Dermis microvascular lymphatic vessel endothelial cell (primary cell): ENCODE data around the gene PIBF1. TPM values are rescaled to one million over a fixed set of nuclear protein-coding genes. Genes with fewer than 3 reads are reported as not detected.
A peak's percentile ranks its signal among the peaks of the same experiment; 100 is the strongest.
"Not testable (repeated sequence)": the region's sequence is repeated elsewhere in the genome, so short reads cannot be mapped to it uniquely, and the experiment has no call there.

Source experiments
- DNase-seq, 2 donors: peaks; one replicate each; pipeline versions ENCODE4 v3.0.0 to v3.0.0-alpha.2; 2010; ENCODE audit warnings: low read depth in 2 of 2
- total RNA-seq: library from RNA; depleted of rRNA; stranded (reverse); fragments of >200 nt; gene quantifications from 2 replicates; pipeline ENCODE4 v1.2.1, GENCODE V29; 2014

PIBF1 gene
- total RNA-seq, 1 donor from 2014 or later = 11.8 TPM

- no peak for DNase-seq
These were observed 130.0 kb downstream of the PIBF1 start for GRCh38 chr13:72911981-72912380.

DNA sequence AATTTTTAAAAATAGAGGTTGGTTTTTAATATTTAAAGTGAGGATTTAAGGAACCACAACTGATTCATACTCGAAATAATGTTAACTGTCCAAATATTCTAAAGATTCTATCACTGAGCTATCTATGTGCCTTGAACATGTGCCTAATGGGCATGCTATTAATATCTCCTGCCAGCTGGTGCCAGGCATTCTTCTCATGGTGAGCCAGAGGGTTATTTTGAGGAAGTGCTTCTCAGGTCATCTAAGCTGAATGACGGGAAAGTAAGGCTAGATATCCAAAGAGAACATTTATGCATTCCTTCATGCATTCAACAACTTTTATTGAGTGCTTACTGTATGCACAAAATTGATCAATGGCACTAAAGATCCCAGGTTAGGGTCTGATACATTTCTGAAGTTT is 138.2 kb downstream of the PIBF1 start:
- DNase-seq = no peak

DNA sequence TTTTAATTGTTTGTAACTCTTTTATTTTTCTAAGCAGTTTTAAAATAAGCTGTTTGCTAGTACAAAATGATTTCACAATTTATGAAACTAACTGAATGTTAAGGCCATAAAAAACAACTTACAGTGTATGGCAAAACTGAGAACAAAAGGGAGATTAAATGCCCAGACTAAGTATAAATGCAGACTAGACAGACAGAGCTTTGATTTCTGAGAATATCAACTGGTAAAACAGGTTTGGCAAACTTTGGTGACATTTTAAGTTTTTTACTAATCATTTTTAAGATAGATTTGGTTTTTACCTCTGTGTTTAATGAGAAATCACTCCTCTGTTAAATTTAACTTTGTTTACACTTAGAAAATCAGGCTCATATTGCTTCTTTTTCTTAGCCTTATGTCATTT is 149.4 kb downstream of the PIBF1 start:
- no peak for DNase-seq

- DNase-seq = no peak
These were observed 150.3 kb downstream of the PIBF1 start for GRCh38 chr13:72932250-72932649.

DNA sequence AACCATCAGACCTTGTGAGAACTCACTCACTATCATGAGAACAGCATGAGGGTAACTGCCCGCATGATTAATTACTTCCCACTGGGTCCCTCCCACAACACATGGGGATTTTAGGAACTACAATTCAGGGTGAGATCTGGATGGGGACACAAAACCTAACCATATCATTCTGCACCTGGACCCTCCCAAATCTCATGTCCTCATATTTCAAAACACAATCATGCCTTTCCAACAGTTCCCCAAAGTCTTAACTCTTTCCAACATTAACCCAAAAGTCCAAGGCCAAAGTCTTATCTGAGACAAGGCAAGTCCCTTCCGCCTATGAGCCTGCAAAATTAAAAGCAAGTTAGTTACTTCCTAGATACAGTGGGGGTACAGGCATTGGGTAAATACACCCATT is 164.3 kb downstream of the PIBF1 start:
- not testable (repeated sequence) for DNase-seq

DNA sequence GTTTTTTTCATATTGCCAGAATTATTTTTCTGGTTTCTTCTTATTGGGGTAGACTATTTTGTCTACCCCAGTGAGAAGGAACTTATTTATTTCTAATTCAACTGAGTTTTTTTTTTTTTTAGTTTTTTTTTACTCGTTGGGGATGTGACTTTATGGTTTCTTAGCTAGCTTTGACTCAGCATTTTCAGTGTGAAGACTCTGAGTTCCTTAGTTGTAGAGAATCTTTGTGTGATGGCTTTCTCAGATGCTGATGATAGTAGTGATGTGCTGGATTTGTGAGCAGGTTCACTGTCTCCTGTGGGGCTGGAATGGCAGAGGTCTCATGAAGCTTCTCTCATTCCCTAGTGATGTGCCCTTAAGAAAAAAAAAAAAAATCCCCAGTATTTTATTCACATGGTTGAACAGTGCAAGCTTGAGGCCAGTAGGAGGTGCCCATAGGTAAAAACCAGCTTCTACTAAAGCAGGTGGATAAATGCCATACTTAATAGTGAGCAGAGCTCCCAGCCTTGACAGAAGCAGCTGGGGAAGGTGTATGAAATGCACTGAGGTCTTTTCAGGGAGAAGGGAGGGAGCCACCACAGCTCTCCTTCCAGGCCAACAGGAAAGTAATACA is 170.7 kb downstream of the PIBF1 start:
- DNase-seq = no peak

- DNase-seq = no peak
These were observed 171.5 kb downstream of the PIBF1 start for GRCh38 chr13:72953391-72953965.

GRCh38 chr13:72959643-72960042 is 177.7 kb downstream of the PIBF1 start:
- DNase-seq = peak; percentile 1 to 37

DNA sequence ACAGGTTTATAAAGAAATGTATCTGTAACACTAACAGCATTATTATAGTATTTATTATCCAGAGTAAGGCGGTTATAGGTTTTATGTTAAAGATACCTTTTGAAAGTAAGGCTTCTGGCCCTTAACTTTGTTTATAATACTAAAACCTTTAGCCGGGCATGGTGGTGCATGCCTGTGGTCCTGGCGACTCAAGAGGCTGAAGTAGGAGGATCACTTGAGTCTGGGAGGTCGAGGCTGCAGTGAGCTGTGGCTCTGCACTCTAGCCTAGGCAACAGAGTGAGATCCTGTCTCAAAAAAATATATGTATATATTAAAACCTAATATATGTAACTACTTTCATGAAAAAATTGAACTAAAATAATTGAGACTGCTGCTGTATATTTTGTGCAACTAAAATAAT is 178.2 kb downstream of the PIBF1 start:
- DNase-seq = no peak

DNA sequence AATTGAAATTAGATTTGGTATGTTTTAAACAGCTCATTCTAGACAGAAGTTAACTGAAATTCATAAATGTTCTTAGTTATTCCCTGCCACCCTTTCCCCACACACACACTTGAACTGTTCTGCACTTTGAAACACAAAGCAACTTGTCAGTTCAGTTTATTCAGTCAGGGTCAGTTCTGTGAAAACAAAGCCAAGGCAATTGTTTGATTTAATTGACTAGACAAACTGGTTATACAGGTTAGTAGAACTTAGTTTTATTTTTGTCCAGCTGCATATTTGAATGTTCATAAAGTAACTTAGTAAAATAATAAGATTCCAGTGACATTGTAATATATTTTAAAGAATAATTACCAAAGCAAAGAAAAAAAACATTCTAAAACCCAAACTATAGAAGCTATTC is 178.6 kb downstream of the PIBF1 start:
- no peak for DNase-seq

DNA sequence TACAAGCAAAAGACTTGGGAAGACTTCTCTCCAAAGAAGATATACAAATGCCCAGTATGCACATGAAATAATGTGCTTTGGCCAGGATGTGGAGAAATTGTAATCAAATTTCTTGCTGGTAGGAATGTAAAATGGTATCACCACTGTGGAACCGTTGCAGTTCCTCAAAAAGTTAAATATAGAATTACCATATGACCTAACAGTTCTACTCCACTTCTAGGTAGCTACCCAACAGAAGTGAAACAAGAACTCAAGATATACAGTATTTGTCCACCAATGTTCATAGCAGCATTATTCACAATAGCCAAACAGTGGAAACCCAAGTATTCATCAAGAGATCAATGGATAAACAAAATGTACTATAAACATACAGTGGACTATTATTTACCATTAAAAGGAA is 181.8 kb downstream of the PIBF1 start:
- DNase-seq = no peak

DNA sequence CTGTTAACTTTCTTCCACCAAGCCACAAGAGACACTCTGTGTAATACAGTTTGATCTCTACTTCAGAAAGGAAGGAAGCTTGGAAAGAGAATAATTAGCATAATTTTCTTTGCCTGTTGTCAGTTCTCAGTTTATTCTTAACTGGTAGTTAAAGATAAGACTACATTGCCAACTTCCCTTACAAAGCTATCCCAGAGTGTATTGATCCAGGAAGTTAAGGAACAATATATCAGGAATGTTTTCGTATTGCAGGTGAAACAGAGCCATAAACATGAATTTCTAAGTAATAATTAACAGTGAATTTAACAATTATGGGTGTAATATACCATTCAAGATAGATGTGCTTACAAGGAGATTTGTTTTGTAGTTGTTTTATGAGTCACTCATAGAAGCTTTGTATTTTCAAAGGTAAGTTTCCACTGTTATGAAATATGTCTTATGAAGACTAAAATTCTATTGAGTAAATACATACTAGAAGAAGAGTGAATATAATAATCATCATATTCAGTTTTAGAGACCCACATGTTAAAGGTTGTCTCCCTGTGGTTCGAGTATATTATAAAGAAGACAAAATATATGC is 188.5 kb downstream of the PIBF1 start:
- no peak for DNase-seq

DNA sequence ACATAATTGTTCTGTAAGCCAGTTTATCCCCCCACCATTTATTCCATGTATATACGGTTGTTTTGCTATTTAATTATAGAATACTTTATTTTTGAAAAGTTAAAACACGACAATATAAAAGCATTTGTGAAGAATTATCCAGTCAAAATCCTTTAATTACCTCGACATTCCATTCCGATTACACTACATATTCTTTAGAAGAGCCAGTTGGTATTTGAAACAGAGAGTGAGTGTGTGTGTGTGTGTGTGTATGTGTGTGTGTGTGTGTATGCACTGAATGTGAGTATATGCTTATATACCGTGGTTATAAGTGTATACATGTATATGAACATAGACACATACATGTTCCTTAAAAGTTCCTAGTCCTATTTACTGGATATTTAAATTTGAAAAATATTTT is 189.0 kb downstream of the PIBF1 start:
- no peak for DNase-seq

DNA sequence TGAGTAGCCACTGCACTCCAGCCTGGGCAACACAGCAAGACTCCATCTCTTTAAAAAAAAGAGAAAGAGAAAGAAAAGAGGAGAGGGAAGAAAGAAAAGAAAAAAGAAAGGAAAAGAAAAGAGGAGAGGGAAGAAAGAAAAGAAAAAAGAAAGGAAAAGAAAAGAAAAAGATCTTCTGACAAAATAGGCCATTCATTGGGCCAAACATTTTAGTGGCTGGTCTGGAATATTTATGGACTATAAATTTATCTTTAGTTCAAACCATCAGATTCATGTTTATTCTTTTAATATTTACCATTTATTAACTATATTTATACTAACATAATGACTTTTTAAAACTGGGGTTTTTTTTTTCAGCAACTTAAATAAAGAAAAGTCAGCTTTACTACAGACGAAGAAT is 191.3 kb downstream of the PIBF1 start:
- no peak for DNase-seq

DNA sequence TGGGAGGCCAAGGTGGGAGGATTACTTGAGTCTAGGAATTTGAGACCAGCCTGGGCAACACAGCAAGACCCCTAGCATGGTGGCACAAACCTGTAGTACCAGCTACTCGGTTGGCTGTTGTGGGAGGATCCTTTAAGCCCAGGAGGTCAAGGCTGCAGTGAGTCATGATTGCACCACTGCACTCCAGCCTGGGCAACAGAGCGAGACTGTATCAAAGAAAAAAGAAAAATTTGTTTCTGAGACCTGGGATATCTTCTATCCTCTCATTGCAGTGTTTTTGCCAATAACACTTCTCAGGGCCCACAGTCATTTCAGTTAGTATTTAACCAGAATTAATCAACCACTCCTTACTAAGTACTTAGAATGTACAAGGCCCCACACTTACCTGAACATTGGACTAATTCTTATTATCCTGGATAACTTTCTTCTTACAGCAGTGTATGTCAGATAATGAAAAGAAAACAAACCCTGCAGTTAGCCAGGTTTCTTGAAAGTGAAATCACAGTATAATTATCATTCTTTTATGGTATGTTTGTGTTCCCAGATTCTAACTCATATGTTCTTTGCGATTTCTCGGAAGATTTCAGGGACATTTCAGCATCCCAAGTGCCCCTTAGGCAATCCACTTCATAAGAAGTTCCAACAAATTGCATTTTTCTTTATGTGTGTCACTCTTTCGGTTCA is 201.3 kb downstream of the PIBF1 start:
- no peak for DNase-seq

- no peak for DNase-seq
These were observed 203.7 kb downstream of the PIBF1 start for GRCh38 chr13:72985610-72986009.

DNA sequence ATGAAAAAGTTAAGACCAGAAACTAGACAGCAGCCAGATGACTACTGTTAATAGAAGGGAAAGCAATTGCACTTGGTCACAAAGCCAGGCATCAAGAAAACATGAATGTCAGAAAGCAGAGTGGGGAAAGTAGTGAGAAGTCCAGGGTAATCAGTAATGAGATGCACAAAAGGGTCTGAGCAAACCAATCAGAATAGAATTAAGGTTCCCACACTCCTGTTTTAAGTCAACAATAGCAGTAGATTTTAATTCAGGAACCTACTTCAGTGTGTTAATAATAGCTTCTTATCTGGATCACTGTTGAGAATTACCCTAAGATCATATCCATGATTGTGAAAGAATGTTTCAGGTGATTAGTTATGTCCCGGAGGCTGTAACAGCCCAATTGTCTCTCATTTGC is 204.3 kb downstream of the PIBF1 start:
- DNase-seq = no peak

- DNase-seq = no peak
These were observed 209.0 kb downstream of the PIBF1 start for GRCh38 chr13:72990953-72991352.

- DNase-seq = no peak
These were observed 216.1 kb downstream of the PIBF1 start for GRCh38 chr13:72998012-72998411.

DNA sequence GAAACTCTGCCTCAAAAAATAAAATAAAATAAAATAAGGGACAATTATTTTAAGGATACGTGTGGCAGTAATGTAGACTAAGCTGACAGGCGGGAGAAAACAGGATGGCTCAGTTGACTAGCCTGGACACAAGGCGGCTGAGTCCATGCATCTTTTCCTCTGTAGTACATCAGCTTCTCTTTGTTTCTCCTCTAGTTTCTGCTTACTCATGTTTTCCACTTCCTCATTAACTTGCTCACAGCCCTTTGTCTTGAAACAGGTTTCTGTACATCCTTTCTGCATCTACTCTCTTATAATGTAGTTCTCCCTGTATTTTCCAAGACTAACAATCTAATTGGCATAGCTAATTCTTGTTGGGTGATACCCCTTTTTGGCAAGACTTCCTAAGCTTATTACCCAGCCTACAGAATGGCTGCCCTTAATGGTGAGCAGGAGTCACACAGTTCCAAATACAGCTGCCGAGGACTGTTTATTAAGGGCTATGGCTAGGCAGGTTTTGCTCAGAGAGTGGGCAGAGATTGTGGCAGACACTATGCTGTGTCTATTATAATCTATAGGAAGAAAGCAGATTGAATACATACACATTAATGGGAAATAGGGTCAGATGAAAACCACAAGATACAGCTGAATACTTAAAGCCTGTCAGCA is 218.2 kb downstream of the PIBF1 start:
- DNase-seq = peak in 1 of 2 donors; percentile 74

DNA sequence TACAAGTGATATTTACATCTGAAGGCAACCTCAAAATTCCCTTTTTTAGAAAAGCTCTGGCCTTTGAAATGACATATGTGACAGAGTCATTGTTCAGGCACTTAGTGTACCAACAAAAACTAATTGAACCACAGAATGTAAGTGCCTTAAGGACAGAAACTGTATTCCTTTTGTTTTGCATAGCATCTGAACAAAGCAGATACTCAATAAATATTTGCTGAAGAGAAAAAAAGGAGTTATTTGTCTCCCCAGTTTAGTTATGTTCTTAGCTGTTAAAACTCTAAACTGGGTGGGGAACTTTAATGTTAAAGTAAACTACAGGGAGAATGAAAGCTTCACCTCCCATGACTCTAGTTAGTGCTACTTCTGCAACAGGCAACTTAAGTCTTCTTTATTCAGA is 220.0 kb downstream of the PIBF1 start:
- no peak for DNase-seq

DNA sequence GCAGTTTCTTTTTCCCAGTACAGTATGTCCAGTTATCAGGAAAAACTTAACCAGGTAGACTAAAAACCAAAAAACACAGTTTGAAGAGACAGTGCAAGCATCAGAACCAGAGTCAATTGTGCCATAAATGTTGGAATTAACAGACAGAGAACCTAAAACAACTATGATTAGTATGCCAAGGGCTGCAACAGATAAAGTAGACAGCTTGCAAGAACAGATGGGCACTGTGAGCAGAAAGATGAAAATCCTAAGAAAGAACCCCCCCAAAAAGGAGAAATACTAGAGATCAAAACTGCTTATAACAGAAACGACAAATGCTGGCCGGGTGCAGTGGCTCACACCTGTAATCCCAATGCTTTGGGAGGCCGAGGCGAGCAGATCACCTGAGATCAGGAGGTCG is 229.8 kb downstream of the PIBF1 start:
- DNase-seq = no peak
